ENCODE results near the gene LFNG. TPM values are rescaled to one million over a fixed set of nuclear protein-coding genes. Genes with fewer than 3 reads are reported as not detected.
A peak's percentile ranks its signal among the peaks of the same experiment; 100 is the strongest.

Gene LFNG
- total and polyA plus RNA-seq, 5 donors = 3.6 to 6.6 (median 5.2) TPM

DNA sequence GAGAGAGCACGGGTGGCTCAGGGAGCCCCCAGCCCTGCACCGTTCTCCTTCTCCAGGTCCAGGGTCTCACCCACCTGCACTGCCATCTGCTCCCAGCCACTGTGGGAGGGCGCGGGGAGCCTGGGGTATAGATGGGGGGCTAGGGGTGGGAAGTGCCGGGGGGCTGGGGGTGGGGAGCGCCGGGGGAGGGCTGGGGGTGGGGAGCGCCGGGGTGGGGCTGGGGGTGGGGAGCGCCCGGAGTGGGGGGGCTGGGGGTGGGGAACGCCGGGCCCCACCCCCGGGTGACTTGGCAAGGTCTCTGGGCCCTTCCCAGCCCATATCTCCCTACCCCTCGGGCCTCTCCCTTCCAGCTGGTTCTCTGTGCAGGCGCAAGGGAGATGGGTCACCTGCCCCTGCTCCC lies 43.3 kb upstream of the LFNG start, which contains the start of gene GRIFIN:
Gene GRIFIN (minus strand): TSS at position 101 of the 400 bp plus-strand sequence. CDS start 15 bp downstream, at position 86.
- DNase-seq (no peak), ATAC-seq (no peak)
- WGBS = 72% methylated on average over 16 of the region's 16 CpGs
- H3K27ac ChIP-seq (ENCODE audit: low read length) = no peak within 1 kb of the TSS
- H3K9me3 ChIP-seq (ENCODE audit: control insufficient read depth, low read length) = no peaks in the 10 kb centered on the region
- intact Hi-C loops (cut with DNase I) = loop anchor here in 1 of 4 donors (10.0 kb wide), 1 partner anchor 209 kb away; the partner anchor contains the start of gene AMZ1
- peaks cover 2% of the 10 kb centered on the region for H3K4me1 ChIP-seq (ENCODE audit: control insufficient read depth, insufficient read depth, low read length)
- no peak within 1 kb of the TSS for H3K4me3 ChIP-seq (ENCODE audit: low read length)
- H3K27me3 ChIP-seq (ENCODE audit: control insufficient read depth, insufficient read depth) = no peaks in the 10 kb centered on the region

DNA sequence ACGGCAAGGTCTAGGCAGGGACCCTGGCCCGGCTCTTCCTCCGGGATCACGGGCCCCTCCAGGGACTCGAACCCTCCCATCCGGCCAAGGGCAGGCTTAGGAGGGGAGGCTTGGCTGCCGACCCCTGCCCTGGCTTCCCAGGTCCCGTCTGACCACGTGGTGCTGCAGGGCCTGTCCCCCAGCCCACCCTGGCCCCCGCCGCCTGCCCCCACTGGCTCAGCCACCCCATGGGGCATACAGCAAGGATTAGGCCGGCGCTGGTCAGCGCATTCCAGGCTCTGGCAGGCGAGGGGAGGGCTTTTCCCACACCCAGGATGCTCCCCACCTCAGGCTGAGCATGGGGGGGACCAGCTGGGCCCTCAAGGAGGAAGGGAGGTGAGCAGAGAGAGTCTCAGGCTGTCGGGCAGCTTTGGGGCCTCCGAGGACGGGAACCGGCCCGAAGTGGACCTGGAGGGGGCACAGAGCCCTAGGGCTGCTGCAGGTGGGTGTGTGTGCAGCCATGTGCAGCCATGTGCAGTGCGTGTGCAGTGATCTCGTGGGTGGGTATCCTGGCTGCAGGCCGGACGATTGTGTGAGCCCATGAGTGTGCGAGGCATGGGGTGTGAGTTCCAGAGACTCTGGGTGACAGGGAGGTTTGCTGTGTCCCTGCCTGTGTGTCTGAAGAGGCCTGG lies 42.7 kb upstream of the LFNG start:
- Histone ChIP-seq H3K9me3 (ENCODE audit: control insufficient read depth, low read length) (no peaks in the 10 kb centered on the region), H3K27me3 (ENCODE audit: control insufficient read depth, insufficient read depth) (no peaks in the 10 kb centered on the region), H3K4me1 (ENCODE audit: control insufficient read depth, insufficient read depth, low read length) (peaks cover 2% of the 10 kb centered on the region), H3K27ac (ENCODE audit: low read length) (no peak overlapping the region), H3K4me3 (ENCODE audit: low read length) (no peak overlapping the region)
- WGBS = 80% methylated on average over 25 of the region's 25 CpGs
- DNase-seq (no peak), ATAC-seq (no peak)
- intact Hi-C loops (cut with DNase I) = loop anchor here in 1 of 4 donors (10.0 kb wide), 1 partner anchor 208 kb away; the partner anchor contains the start of gene AMZ1

DNA sequence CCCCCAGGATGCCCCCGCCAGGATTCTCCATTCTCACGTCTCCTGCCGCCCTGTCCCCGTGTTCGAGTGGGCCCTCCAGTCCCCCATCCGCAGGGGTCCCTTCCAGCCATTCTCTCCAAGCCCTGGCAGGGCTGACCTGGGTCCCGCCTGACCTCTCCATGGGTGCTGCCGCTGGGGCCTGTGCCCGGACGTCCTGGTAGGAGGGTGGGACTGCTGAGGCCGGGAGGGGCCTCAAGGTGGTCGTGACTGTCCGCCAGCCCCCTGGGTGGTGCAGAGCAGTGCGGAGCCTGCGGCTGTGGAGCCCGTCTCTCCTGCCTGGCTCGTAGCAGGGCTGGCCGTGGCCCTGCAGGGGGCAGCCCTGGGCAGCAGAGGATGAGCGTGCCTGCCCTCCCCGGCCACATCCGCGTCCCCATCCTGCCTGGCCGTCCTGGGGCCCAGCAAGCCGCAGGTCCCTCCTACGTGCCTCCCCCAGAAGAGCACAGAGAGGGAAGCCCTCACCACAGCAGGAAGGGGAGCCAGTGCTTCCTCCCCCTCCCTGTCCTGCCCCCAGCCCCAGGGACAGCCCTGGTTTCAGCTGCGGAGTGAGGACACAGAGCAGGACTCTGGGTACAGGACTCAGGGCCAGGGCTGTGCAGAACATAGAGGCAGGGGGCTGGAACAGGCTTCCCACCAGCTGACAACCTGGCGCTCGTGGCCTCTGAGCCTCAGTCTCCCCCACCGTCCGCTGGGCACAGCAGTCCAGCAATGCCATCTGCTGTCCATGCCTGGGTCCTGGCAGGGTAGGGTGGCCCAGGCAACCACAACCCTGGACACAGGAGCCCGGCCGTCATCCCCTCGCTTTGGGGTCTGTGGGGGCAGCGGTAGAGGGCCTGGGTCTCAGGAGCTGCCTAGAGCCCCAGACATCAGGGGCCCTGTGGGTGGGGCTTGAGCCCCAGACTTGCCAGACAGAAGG lies 41.9 kb upstream of the LFNG start:
- peak; percentile 80 to 89 for ATAC-seq
- WGBS = 34% methylated on average over 34 of the region's 34 CpGs
- H3K4me3 ChIP-seq (ENCODE audit: low read length) = no peak overlapping the region
- DNase-seq = peak; percentile 65 to 87 (median 87)
- intact Hi-C loops (cut with DNase I) = loop anchor here in 1 of 4 donors (10.0 kb wide), 1 partner anchor 207 kb away; the partner anchor contains the start of gene AMZ1
- peaks cover 2% of the 10 kb centered on the region for H3K4me1 ChIP-seq (ENCODE audit: control insufficient read depth, insufficient read depth, low read length)
- H3K27ac ChIP-seq (ENCODE audit: low read length) = no peak overlapping the region
- H3K9me3 ChIP-seq (ENCODE audit: control insufficient read depth, low read length) = no peaks in the 10 kb centered on the region
- H3K27me3 ChIP-seq (ENCODE audit: control insufficient read depth, insufficient read depth) = no peaks in the 10 kb centered on the region

DNA sequence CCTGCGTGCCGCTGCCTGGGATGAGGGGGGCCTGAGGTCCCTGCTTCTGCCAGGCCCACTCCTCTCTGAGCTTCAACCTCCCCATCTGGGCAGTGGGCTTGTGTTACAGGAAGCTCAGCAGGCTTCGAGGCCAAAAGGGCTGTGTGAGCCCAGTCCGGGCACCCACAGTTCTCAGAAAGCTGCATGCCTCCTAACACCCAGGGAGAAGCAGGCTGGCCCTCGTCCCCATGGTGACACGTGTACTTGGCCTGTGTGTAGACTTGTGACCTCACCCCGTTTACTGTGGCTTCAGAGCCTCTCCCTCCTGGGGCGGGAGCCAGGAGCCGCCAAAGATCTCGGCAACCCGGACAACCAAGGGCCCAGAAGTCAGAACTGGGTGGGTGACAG lies 41.2 kb upstream of the LFNG start:
- WGBS = 39% methylated on average over 11 of the region's 11 CpGs
- peak; percentile 71 to 78 for ATAC-seq
- no peaks in the 10 kb centered on the region for H3K9me3 ChIP-seq (ENCODE audit: control insufficient read depth, low read length)
- H3K27ac ChIP-seq (ENCODE audit: low read length) = no peak overlapping the region
- no peaks in the 10 kb centered on the region for H3K27me3 ChIP-seq (ENCODE audit: control insufficient read depth, insufficient read depth)
- peak; percentile 82 to 90 (median 88) for DNase-seq
- H3K4me1 ChIP-seq (ENCODE audit: control insufficient read depth, insufficient read depth, low read length) = peaks cover 2% of the 10 kb centered on the region
- no peak overlapping the region for H3K4me3 ChIP-seq (ENCODE audit: low read length)
- intact Hi-C loops (cut with DNase I) = loop anchor here in 1 of 4 donors (10.0 kb wide), 1 partner anchor 206 kb away; the partner anchor contains the start of gene AMZ1

DNA sequence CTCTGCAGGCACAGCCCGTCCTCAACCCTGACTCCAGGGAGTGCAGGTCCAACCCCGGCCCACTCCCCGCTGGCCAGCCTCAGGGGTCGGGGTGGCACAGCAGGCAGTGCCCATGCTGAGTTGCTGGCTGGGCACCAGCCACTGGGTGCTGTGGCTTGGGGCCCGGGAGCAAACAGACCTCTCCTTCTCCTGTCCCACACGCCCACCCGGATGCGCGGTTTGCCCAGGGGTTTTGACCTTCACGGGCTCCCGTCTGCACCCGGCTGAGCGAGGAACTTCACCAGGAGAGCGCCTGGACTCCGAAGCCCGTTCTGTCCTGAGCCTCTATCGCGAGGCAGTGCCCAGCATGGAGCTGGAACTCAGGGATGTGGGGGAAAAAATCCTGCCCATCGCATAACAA lies 40.8 kb upstream of the LFNG start:
- Histone ChIP-seq H3K27ac (ENCODE audit: low read length) (no peak overlapping the region), H3K4me3 (ENCODE audit: low read length) (no peak overlapping the region), H3K9me3 (ENCODE audit: control insufficient read depth, low read length) (no peaks in the 10 kb centered on the region), H3K4me1 (ENCODE audit: control insufficient read depth, insufficient read depth, low read length) (peaks cover 2% of the 10 kb centered on the region), H3K27me3 (ENCODE audit: control insufficient read depth, insufficient read depth) (no peaks in the 10 kb centered on the region)
- WGBS = 53% methylated on average over 19 of the region's 19 CpGs
- peak in 1 of 3 donors; percentile 65 for DNase-seq
- intact Hi-C loops (cut with DNase I) = loop anchor here in 1 of 4 donors (10.0 kb wide), 1 partner anchor 206 kb away; the partner anchor contains the start of gene AMZ1
- ATAC-seq = no peak

DNA sequence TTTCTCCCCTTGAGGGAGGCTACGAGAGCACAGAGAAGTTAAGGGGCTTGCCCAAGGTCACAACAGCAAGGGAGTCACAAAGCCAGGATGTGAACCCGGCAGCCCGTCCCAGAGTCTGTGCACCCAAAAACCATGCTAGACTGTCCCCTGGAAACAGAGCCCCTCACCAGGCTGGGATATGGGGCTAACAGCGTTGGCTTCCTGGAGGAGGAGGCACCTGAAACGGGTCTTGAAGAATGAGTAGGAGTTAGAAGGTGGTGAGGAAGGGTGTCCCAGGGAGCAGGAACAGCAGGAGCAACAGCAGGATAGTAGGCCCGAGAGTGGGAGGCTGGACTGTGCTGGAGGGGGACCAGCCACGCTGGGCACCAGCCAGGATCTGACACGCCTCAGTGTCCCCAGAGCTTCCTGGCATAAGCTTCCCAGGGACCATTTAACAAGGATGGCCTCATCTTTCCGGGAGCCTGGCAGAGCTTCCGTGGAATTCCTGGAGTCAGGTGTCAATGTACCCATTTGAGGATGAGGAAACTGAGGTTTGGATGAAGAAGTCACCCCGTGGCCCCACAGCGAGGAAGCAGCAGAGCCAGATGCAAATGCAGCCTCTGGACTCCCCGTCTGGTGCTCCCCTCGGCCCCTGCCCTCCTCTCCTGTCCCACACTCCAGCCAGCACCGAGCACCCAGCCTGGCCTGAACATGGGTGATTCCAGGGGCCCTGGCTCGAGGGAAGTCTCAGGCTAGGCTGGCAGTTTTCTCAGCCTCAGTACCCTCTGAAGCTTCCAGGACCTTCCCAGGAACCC lies 40.1 kb upstream of the LFNG start:
- DNase-seq (no peak), ATAC-seq (no peak)
- H3K27ac ChIP-seq (ENCODE audit: low read length) = no peak overlapping the region
- intact Hi-C loops (cut with DNase I) = loop anchor here in 2 of 4 donors (10.0 kb wide), 2 partner anchors 75 to 205 kb away; partner anchors contain the start of genes AMZ1 (in 1 of the 2), BRAT1 (in 1 of the 2) and IQCE (in 1 of the 2)
- no peaks in the 10 kb centered on the region for H3K9me3 ChIP-seq (ENCODE audit: control insufficient read depth, low read length)
- WGBS = 59% methylated on average over 16 of the region's 16 CpGs
- no peak overlapping the region for H3K4me3 ChIP-seq (ENCODE audit: low read length)
- H3K4me1 ChIP-seq (ENCODE audit: control insufficient read depth, insufficient read depth, low read length) = peaks cover 2% of the 10 kb centered on the region
- H3K27me3 ChIP-seq (ENCODE audit: control insufficient read depth, insufficient read depth) = no peaks in the 10 kb centered on the region

DNA sequence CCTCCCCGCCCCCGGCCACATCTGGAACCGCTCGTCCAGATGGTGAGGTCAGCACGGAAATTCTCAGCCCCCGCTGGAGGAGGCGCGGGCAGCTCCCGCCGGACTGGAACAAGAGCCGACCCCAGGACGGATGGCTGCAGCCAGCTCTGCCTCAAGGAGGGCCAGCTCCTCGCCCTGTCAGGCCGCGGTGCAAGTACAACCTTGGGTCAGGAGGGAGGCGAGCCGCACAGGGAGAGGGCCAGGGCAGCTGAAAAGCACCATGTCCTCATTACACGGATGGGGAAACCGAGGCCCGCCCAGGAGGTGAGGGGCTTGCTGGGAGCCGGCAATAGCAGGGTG lies 39.5 kb upstream of the LFNG start:
- ATAC-seq (no peak), DNase-seq (no peak)
- H3K4me1 ChIP-seq (ENCODE audit: control insufficient read depth, insufficient read depth, low read length) = peaks cover 2% of the 10 kb centered on the region
- H3K27me3 ChIP-seq (ENCODE audit: control insufficient read depth, insufficient read depth) = no peaks in the 10 kb centered on the region
- WGBS = 30% methylated on average over 21 of the region's 21 CpGs
- no peaks in the 10 kb centered on the region for H3K9me3 ChIP-seq (ENCODE audit: control insufficient read depth, low read length)
- H3K27ac ChIP-seq (ENCODE audit: low read length) = no peak overlapping the region
- intact Hi-C loops (cut with DNase I) = loop anchor here in 1 of 4 donors (10.0 kb wide), 1 partner anchor 75 kb away; the partner anchor contains the start of genes BRAT1 and IQCE
- no peak overlapping the region for H3K4me3 ChIP-seq (ENCODE audit: low read length)

DNA sequence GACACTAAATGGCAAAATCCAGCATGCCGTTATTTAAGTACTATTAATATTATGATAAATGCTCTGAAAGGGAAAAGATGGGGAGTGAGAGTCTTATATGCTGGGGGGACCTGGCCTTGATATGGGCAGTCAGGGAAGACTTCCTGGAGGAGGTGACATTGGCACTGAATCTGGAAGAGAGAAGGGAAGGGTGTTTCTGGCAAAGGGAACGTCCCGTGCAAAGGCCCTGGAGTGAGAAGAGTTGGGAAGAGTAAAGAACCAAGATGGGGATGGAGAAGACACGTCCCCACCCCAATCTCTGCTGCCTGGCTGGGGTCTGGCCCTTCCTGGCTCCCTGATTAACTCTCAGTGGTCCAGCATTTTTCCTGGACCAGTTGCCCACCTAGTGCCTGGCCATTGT lies 38.4 kb upstream of the LFNG start:
- WGBS = 88% methylated on average over 4 of the region's 4 CpGs
- DNase-seq = no peak
- H3K9me3 ChIP-seq (ENCODE audit: control insufficient read depth, low read length) = no peaks in the 10 kb centered on the region
- intact Hi-C loops (cut with DNase I) = loop anchor here in 1 of 4 donors (10.0 kb wide), 1 partner anchor 74 kb away; the partner anchor contains the start of genes BRAT1 and IQCE
- peaks cover 2% of the 10 kb centered on the region for H3K4me1 ChIP-seq (ENCODE audit: control insufficient read depth, insufficient read depth, low read length)
- no peak overlapping the region for H3K4me3 ChIP-seq (ENCODE audit: low read length)
- H3K27ac ChIP-seq (ENCODE audit: low read length) = no peak overlapping the region
- H3K27me3 ChIP-seq (ENCODE audit: control insufficient read depth, insufficient read depth) = no peaks in the 10 kb centered on the region
- no peak for ATAC-seq

DNA sequence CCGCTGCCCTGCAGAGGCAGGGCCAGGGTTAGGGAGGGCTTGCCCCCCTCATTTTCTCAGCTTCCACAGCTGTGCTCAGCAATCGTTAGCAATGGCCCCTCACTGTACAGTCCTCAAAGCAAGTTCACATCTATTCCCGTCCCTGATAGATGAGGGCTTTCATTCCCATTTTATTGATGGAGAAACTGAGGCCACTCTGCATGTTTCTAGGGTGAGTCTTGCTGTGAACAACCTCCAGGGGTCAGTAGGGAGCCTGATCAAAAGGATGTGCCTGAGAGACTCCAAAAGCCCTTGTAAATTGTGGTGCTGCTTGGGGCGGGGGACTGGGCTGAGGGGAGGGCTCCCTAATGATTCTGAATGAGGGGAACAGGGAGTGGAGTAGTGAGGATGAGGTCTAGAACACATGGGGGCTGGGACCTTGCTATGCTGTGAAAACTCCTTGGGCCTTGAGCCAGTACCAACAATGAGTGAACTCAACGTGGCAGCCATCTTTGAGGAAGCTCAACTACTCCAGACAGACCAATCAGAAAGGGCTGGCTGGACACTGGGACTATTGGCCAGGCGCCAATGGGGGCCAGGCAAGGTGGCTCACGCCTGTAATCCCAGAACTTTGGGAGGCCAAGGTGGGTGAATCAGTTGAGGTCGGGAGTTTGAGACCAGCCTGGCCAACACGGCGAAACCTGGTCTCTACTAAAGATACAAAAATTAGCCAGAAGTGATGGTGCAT lies 36.7 kb upstream of the LFNG start:
- DNase-seq = peak in 2 of 3 donors; percentile 32 to 45
- Histone ChIP-seq H3K27ac (ENCODE audit: low read length) (no peak overlapping the region), H3K4me3 (ENCODE audit: low read length) (no peak overlapping the region), H3K27me3 (ENCODE audit: control insufficient read depth, insufficient read depth) (no peaks in the 10 kb centered on the region), H3K4me1 (ENCODE audit: control insufficient read depth, insufficient read depth, low read length) (peaks cover 8% of the 10 kb centered on the region), H3K9me3 (ENCODE audit: control insufficient read depth, low read length) (no peaks in the 10 kb centered on the region)
- intact Hi-C loops (cut with DNase I) = loop anchor here in 1 of 4 donors (10.0 kb wide), 1 partner anchor 72 kb away; the partner anchor contains the start of genes BRAT1 and IQCE
- ATAC-seq = no peak
- WGBS = 79% methylated on average over 10 of the region's 10 CpGs

Data from right cardiac atrium (tissue), 5 donors.